Activated CD8-positive, alpha-beta memory T cell treated with anti-CD3 and anti-CD28 coated beads, Interleukin-2, amount 50 U/mL, for 1 hour (primary cell): ENCODE data around the gene SLC35G3.
"Not testable (repeated sequence)": the region's sequence is repeated elsewhere in the genome, so short reads cannot be mapped to it uniquely, and the experiment has no call there.

Experiments
- DNase-seq: peaks from one replicate; pipeline ENCODE4 v3.0.0-alpha.2; 2020; ENCODE audit errors: extremely low read depth

The SLC35G3 gene

DNA sequence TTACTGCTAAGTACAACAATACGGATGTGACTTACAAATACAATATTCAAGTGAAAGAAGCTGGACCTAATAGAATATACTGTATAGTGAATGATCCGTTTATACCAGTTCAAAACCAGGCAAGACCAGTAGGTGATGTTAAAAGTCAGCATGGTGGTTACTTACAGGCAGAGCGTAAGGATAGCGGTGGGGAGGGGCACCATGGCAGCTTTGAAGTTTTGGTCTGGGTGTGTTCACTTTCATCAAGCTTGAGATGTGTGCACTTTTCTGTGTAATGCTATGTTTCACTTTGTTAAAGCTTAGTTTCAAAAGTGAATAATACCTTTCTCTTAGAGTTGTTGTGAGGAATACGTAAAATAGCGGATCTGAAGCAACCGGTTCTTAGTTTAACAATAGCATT lies 16.5 kb upstream of the SLC35G3 start:
- DNase-seq: no peak

DNA sequence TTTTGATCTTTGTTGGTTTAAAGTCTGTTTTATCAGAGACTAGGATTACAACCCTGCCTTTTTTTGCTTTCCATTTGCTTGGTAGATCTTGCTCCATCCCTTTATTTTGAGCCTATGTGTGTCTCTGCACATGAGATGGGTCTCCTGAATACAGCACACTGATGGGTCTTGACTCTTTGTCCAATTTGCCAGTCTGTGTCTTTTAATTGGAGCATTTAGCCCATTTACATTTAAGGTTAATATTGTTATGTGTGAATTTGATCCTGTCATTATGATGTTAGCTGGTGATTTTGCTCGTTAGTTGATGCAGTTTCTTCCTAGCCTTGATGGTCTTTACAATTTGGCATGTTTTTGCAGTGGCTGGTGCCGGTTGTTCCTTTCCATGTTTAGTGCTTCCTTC lies 8.4 kb upstream of the SLC35G3 start:
- DNase-seq: not testable (repeated sequence)

DNA sequence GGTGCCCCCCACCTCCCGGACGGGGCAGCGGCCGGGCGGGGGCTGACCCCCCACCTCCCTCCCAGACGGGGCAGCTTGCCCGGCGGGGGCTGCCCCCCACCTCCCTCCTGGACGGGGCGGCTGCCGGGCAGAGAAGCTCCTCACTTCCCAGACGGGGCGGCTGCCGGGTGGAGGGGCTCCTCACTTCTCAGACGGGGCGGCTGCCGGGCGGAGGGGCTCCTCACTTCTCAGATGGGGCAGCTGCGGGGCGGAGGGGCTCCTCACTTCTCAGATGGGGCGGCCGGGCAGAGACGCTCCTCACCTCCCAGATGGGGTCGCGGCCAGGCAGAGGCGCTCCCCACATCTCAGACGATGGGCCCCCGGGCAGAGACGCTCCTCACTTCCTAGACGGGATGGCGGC lies 869 bp upstream of the SLC35G3 start:
- not testable (repeated sequence) for DNase-seq

DNA sequence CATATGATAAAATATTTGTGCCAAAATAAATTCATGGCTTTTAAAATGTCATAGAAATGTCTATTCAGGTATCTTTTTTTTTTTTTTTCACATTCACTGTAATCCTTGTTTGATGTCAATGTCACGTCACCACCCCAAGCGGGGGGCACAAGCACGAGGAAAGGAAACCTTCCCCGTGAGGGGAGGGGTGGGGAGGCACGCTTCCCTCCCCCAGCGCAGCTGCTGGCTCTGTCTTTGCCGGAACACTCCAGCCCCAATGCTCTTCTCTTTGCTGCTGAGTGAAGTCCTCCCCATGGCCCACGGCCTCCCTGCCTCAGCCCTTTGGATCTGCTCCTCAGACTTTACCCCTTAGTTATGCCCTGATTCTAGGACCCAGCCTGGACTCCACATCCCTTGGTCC lies 1.5 kb downstream of the SLC35G3 start:
- no peak for DNase-seq

DNA sequence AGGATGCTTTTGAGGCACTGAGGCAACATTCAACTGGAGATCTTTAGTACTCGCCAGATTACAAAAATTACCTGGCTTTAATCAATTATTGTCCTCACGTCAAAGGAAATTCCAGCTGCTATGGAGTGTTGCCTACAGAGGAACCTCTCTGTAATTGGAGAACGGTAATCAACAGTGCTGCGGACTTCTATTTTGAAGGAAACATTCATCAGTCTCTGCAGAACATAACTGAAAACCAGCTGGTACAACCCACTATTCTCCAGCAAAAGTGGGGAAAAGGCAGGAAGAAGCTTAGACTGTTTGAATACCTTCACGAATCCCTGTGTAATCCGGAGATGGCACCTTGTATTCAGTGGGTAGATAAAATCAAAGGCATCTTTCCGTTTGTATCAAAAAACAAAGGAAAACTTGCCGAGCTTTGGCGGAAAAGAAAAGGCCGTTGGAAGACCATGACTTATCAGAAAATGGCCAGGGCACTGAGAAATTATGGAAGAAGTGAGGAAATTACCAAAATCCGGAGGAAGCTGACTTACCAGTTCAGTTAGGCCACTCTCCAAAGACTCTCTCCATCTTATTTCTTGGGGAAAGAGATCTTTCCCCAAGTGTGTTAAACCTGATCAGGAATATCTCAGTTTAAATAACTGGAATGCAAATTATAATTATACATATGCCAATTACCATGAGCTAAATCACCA lies 3.0 kb downstream of the SLC35G3 start:
- no peak for DNase-seq

DNA sequence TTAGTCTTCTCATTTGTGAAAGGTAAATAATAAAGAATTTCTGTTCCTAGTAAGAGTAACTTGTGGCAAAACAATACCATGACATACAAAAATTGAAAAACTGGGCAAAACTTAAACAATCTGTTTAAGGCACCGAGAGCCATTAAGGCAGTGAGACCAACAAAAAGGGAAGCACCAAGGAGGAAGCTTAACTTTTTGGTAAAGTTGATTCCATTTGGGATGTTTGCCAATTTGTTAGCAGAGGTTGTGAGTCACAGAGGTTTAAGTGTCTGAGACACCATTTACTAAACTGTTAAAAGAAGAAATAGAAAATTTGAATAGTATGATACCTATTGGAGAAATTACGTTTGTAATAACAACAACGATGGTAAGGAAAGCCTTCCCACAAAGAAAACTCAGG lies 4.9 kb downstream of the SLC35G3 start:
- no peak for DNase-seq

DNA sequence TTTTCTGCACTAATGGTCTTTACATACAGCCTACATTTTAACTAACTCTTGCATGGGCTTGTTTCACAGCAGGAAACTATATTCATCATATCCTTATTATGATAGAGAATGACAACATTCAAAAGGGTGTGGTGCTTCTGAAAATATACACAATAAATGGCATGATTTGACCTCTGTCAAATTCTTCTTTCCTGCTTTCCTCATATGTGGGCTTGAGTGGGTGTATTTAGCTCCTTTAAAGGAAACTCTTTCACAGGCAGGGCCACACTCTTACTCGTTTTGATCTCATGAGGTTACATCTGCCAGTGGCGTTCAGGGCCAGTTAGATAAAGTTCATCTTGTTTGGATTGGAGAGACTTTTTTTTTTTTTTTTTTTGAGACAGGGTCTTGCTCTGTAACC lies 6.1 kb downstream of the SLC35G3 start:
- no peak for DNase-seq

DNA sequence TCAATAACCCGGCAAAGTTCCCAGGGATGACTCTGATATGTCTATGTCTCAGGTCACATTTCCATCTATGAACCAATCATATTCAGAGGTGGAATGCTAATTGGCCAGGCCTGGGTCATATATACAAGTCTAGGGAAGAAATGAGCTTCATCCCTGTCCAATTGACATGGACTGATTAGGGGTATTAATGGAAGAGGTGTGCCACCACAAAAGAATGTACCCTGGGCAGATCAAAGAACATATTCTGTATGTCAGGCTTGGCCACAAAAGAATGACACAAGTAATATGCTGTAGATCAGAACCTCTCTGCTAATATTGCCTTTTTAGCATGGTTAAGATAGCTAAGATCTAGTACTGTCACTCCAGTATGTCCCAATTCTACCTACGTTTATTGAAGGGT lies 6.7 kb downstream of the SLC35G3 start:
- DNase-seq: no peak

DNA sequence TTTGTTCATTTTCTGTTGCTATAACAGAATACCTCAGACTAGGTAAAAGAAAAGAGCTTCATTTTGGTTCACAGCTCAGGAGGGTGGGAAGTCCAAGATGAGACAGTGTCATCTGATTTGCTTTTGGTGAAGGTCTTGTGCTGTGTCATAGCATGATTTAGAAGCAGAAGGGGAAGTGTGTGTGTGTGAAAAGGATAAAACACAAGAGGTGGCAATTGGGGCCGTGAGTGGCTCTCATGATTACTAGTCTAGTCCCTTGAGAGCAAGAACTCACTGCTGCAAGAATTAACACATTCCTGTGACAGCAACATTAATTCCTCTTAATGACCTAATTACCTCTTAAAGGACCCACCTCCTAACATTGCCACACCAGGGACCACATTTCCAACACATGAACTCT lies 8.3 kb downstream of the SLC35G3 start:
- no peak for DNase-seq

DNA sequence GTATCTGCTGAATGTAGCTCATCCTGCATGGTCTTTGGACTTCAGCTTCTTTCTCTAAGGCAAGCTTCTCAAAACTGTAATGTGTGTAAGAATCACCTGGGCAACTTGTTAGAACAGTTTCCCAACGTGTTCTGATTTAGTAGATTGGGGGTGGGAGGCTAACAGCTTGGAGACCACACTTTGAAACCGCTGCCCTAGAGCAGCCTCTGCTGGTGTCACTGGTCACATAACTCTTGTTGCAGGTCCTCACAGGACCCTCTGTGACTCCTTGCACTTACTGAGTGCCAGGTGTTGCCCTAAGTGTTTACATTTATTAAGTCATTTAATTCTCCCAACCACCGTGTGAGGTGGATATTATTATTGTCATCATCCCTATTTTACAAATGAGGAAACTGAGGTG lies 9.9 kb downstream of the SLC35G3 start:
- DNase-seq: no peak

DNA sequence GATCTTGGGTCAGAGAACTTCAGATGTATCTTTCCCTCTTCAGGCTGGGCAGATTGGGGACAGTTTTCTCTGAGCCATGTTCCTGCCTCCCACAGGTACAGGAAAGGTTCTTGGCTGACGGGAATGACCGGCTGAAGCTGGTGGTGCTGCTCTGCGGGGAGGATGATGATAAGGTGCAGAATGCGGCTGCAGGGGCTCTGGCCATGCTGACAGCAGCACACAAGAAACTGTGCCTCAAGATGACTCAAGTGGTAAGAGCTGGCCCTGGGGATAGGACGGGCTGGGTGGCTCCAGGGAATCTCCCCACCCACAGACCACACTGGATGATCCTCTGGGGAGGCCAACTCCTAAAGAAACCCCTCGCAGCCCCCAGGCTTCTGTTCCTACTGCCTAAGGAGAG lies 10.9 kb downstream of the SLC35G3 start:
- no peak for DNase-seq

DNA sequence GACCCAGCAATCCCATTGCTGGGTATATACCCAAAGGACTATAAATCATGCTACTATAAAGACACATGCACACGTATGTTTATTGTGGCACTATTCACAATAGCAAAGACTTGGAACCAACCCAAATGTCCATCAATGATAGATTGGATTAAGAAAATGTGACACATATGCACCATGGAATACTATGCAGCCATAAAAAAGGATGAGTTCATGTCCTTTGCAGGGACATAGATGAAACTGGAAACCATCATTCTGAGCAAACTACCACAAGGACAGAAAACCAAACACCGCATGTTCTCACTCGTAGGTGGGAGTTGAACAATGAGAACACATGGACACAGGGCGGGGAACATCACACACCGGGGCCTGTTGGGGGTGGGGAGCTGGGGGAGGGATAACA lies 14.8 kb downstream of the SLC35G3 start:
- DNase-seq: not testable (repeated sequence)

DNA sequence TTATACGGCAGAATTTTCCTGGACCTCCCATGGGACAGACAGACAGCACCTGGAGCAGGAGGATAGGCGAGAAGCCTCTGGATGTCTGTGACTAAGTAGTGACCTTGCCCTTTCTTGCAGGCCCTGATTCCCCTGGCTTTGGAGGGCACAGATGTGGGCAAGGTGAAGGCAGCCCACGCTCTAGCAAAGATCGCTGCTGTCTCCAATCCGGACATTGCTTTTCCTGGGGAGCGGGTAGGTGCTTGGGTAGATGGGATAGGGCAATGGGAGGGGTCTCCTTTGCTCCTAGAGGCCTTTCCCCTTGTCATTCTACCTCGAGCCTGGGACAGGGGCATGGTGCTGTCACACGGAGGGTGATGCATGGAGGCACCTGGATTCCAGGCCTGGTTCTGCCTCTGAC lies 17.3 kb downstream of the SLC35G3 start:
- no peak for DNase-seq

DNA sequence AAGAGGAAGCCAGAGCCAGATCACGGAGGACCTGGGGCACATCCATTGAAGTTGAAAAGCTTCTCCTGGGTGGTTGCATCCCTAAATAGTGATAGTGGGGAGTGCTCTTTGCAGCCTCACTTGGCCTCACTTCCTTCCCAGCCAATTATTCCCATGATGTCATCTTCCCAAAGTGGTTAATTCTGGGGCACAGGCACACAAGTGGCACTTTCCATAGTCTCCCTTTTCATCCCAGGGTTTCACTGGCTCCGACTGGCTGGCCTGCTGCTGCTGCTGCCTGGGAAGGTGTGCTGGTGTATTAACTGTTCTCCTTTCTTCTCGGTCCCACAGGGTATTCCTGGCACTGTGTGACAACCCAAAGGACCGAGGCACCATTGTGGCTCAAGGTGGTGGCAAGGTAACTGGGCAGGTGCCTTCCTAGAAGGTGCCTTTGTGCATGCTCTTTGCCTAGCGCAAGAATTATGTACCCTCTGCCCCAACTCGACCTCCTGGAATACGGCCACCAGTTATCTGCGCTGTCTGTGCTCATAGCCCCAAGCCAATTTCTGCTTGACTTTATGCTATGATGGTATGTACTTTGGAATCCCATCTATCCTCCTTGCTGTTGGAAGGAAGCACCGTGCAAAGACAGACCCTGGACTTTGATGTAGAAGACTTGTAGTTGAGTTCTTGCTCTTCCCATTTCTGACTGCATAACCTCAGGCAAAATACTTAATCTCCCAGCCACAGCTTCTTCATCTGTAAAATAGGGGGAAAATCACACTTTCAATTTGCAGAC lies 18.4 kb downstream of the SLC35G3 start:
- no peak for DNase-seq

DNA sequence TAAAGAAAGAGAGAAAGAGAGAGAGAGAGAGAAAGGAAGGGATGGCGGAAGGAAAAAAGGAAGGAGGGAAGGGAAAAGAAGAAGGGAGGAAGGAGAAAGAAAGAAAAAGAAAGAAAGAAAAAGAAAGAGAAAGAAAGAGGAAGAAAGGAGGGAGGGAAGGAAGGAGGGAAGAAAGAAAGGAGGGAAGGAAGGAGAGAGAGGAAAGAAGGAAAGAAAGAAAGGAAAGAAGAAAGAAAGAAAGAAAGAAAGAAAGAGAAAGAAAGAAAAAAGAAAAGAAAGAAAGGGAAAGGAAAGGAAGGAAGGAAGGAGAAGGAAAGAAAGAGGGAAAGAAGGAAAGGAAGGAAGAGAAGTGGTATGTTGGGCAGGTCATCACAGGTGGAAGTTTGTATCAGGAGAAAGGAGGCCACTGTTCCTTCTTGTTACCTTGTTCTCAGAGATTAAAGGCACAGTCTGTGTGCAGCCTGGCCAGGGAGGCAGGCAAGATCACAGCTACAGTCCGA lies 19.3 kb downstream of the SLC35G3 start:
- no peak for DNase-seq

DNA sequence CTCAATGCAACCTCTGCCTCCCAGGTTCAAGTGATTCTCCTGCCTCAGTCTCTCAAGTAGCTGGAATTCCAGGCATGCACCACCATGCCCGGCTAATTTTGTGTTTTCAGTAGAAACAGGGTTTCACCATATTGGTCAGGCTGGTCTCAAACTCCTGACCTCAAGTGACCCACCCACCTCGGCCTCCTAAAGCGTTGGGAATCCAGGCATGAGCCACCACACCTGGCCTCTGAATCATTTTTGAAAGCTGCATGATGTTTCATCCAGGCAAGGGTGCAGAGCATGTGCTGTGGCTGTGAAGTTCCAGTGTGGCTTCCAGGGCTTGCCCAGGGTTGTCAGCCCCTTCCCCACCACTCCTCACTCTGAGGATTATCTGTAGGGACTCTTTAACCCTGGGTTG lies 21.9 kb downstream of the SLC35G3 start:
- DNase-seq: not testable (repeated sequence)

DNA sequence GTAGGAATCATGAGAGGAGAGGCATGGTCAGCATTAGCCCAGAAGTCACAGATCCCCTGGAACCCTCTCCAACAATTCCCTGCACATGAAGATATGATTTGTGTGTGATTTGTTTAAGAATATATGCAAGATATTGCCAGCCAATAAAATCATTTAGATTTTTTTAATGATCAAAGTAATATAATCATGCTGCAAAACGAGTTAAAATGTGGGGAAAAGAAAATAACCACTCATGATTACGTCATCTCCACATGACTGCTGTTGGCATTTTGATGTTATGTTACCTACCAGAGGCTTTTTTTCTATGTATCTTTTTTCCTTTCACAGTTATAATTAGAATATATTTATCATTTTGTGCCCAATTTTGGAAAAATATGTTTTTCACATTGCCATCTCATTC lies 22.4 kb downstream of the SLC35G3 start:
- DNase-seq: no peak

DNA sequence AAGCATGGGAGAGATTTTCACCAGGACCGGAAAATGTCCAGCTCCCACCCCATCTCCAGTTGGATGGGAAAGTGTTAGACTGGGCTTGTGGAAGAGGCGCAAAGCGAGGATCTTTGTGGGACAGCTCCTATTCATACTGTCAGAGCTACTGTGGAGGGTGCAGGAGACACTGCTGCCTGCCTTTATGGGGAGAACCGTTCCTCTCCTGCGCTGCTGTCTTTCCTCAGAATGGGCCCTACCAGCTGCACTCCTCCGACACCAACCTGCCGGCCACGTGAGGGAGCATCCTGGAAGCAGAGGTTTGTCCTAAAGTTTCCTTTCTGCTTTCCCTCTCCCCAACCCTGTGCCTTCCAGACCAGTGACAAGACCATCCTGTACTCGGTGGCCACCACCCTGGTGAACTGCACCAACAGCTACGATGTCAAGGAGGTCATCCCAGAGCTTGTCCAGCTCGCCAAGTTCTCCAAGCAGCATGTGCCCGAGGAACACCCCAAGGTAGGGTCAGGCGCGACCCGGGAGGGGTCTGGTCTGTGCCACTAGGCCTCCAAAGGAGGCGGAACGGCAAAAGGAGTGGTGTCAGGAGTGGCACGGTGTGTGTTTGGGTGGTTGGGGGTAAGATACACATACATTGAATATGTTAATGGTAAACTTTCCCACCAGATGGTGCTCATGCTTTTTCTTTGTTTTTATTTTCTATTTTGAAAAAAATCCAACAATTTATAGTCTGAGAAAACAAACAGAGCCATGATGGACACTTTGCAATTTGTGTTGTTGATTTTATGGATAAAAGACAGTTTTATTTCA lies 23.0 kb downstream of the SLC35G3 start:
- DNase-seq: no peak

DNA sequence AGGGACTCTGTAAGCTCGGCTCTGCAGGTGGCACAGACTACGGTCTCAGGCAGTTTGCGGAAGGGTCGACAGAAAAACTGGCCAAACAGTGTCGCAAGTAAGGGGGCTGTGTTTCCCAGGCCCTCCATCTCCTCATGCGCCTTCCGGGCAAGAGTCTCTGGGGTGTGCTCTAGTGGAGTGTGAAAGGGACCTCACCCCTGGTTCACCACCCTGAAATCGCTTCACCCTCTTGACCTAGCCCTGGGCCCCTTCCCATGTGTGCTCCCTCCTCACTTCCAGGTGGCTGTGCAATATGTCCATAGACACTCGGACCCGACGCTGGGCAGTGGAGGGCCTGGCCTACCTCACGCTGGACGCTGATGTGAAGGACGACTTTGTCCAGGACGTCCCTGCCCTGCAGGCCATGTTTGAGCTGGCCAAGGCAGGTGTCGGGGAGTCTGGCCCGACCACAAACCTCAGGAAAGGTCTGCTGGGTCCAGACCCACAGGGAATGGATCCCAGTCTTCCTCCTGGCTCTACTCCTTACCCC lies 24.3 kb downstream of the SLC35G3 start:
- no peak for DNase-seq

DNA sequence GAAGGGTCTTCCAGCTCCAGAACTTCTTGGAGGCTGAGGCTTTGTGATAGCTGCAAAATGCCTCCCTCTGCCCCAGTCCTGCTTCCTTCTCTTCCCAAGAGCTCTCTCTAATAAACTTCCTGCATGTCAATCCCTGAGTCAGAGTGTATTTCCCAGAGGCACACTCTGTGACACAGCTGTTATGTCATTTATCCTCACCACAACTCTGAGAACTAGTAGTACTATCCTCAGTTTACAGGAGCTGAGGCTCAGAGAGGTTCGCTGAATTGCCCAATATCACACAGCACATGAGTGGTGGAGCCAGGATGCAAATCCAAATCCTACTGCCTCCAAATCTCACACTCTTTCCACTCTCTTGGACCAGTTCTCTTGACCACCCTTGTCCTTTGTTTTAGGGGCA lies 26.5 kb downstream of the SLC35G3 start:
- DNase-seq: no peak

DNA sequence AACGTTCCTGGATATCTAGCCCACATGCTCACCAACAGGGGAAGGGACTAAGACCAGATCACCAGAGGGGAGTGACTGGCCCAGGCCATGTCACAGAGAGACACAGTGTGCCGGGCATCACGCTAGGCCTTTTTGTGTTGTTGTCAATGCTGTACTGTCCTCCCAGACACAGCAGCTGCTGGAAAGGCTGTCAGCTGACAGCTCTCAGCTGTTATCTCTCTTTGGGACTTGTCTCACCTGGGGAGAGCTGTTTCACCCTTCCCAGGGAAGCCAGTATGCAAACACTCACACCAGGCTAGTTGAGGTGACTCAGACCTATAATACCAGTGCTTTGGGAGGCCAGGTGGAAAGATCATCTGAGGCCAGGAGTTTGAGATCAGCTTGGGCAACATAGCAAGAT lies 27.1 kb downstream of the SLC35G3 start:
- no peak for DNase-seq

DNA sequence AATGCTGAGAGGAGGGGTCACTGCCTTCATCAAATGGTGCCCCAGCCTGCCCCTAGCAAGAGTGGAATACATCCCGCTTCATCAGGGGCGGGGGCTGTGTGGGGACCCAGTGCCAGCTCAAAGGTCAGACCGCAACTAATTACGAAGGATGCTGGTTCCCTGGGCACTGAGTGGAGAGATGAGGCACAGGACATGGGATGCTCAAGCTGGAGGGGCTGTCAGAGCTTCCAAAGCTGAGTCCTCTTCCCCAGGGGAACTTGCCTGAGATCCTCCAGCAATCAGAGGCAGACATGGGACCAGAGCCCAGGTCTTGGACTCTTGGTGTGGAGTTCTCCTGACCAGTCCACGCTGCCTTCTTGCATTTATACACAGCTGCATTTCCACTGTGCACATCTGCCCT lies 27.7 kb downstream of the SLC35G3 start:
- no peak for DNase-seq
